ES-I3 (cell line): ENCODE measurements around the gene ASTN2.

ENCODE experiments used
- H3K36me3 ChIP-seq: 2 replicates; pipeline ENCODE4 v1.6.1; 2013; ENCODE audit warnings: mild to moderate bottlenecking, low read length, control low read depth, moderate library complexity; ENCODE audit not compliant: insufficient read depth
- H3K4me1 ChIP-seq: 2 replicates; pipeline ENCODE4 v1.6.1; 2013; ENCODE audit warnings: mild to moderate bottlenecking, control low read depth, low read length; ENCODE audit not compliant: insufficient read depth
- H3K9ac ChIP-seq: 2 replicates; pipeline ENCODE4 v1.6.1; 2013; ENCODE audit warnings: low read depth, mild to moderate bottlenecking, low read length, moderate library complexity
- H3K9me3 ChIP-seq: 2 replicates; pipeline ENCODE4 v1.6.1; 2013; ENCODE audit warnings: mild to moderate bottlenecking, low read length, moderate library complexity; ENCODE audit not compliant: control insufficient read depth, insufficient read depth

ASTN2 gene

GRCh38 chr9:117191504-117192261 is 223.2 kb downstream of the ASTN2 start:
- no peaks in the 10 kb centered on the region for H3K9me3 ChIP-seq
- no peak overlapping the region for H3K9ac ChIP-seq
- H3K36me3 ChIP-seq: no peaks in the 10 kb centered on the region
- no peaks in the 10 kb centered on the region for H3K4me1 ChIP-seq

- Histone ChIP-seq H3K4me1 (no peaks in the 10 kb centered on the region), H3K9me3 (no peaks in the 10 kb centered on the region), H3K36me3 (no peaks in the 10 kb centered on the region), H3K9ac (no peak overlapping the region)
Measured at GRCh38 chr9:117189121-117189520, 225.7 kb downstream of the ASTN2 start.

GRCh38 chr9:117188394-117188793 is 226.5 kb downstream of the ASTN2 start:
- Histone ChIP-seq H3K4me1 (no peaks in the 10 kb centered on the region), H3K9ac (no peak overlapping the region), H3K9me3 (no peaks in the 10 kb centered on the region), H3K36me3 (no peaks in the 10 kb centered on the region)

- Histone ChIP-seq H3K4me1 (no peaks in the 10 kb centered on the region), H3K36me3 (no peaks in the 10 kb centered on the region), H3K9me3 (no peaks in the 10 kb centered on the region), H3K9ac (no peak overlapping the region)
Measured at GRCh38 chr9:117187498-117187897, 227.4 kb downstream of the ASTN2 start.

GRCh38 chr9:117184173-117184572 is 230.7 kb downstream of the ASTN2 start:
- H3K4me1 ChIP-seq: no peaks in the 10 kb centered on the region
- no peak overlapping the region for H3K9ac ChIP-seq
- H3K9me3 ChIP-seq: no peaks in the 10 kb centered on the region; the same call in 1 of the 2 replicates
- H3K36me3 ChIP-seq: no peaks in the 10 kb centered on the region

- Histone ChIP-seq H3K36me3 (no peaks in the 10 kb centered on the region), H3K9ac (no peak overlapping the region)
Measured at GRCh38 chr9:117182046-117182445, 232.8 kb downstream of the ASTN2 start.

GRCh38 chr9:117180896-117181445 is 233.9 kb downstream of the ASTN2 start:
- Histone ChIP-seq H3K36me3 (no peaks in the 10 kb centered on the region), H3K9me3 (no peaks in the 10 kb centered on the region; the same call in 1 of the 2 replicates), H3K9ac (no peak overlapping the region), H3K4me1 (no peaks in the 10 kb centered on the region)

More at GRCh38 chr9:117182046-117182445, 232.8 kb downstream of the ASTN2 start:
- Histone ChIP-seq H3K4me1 (no peaks in the 10 kb centered on the region), H3K9me3 (no peaks in the 10 kb centered on the region; the same call in 1 of the 2 replicates)

GRCh38 chr9:117178596-117179375 is 236.1 kb downstream of the ASTN2 start:
- Histone ChIP-seq H3K9me3 (no peaks in the 10 kb centered on the region; the same call in 1 of the 2 replicates), H3K9ac (no peak overlapping the region), H3K4me1 (no peaks in the 10 kb centered on the region), H3K36me3 (no peaks in the 10 kb centered on the region)

GRCh38 chr9:117170567-117170966 is 244.3 kb downstream of the ASTN2 start:
- no peaks in the 10 kb centered on the region for H3K9me3 ChIP-seq
- H3K36me3 ChIP-seq: no peaks in the 10 kb centered on the region
- H3K9ac ChIP-seq: no peak overlapping the region
- H3K4me1 ChIP-seq: peaks cover 4% of the 10 kb centered on the region; the same call in 1 of the 2 replicates

GRCh38 chr9:117169089-117169621 is 245.7 kb downstream of the ASTN2 start:
- Histone ChIP-seq H3K4me1 (peaks cover 4% of the 10 kb centered on the region; the same call in 1 of the 2 replicates), H3K9me3 (no peaks in the 10 kb centered on the region), H3K36me3 (no peaks in the 10 kb centered on the region), H3K9ac (no peak overlapping the region)

- peaks cover 4% of the 10 kb centered on the region; the same call in 1 of the 2 replicates for H3K4me1 ChIP-seq
- H3K36me3 ChIP-seq: no peaks in the 10 kb centered on the region
- no peak overlapping the region for H3K9ac ChIP-seq
- no peaks in the 10 kb centered on the region for H3K9me3 ChIP-seq
Measured at GRCh38 chr9:117164512-117164911, 250.3 kb downstream of the ASTN2 start.

- Histone ChIP-seq H3K4me1 (no peaks in the 10 kb centered on the region), H3K9me3 (no peaks in the 10 kb centered on the region), H3K9ac (no peak overlapping the region), H3K36me3 (no peaks in the 10 kb centered on the region)
Measured at GRCh38 chr9:117160254-117160653, 254.6 kb downstream of the ASTN2 start.

- H3K4me1 ChIP-seq: no peaks in the 10 kb centered on the region
- no peak overlapping the region for H3K9ac ChIP-seq
- no peaks in the 10 kb centered on the region for H3K36me3 ChIP-seq
- H3K9me3 ChIP-seq: no peaks in the 10 kb centered on the region
Measured at GRCh38 chr9:117156771-117157535, 257.9 kb downstream of the ASTN2 start.
